Breast epithelium (tissue), 3 donors: ENCODE data around the gene MTHFR.

Experiments used
- POLR2A ChIP-seq: fragments of 450-650 bp; IDR thresholded peaks from one replicate; pipeline ENCODE4 v1.6.1; 2016; ENCODE audit warnings: antibody characterized with exemption, mild to moderate bottlenecking, moderate library complexity
- POLR2AphosphoS5 ChIP-seq, 3 donors: sonication (generic); formaldehyde crosslinking; IDR thresholded peaks; one replicate each; pipeline ENCODE4 v1.6.1; 2017; ENCODE audit warnings: antibody characterized with exemption in 3 of 3
- TF ChIP-seq, protein P1 (sequence below), 3 donors: fragments of 450-650 bp; IDR thresholded peaks; one replicate each; pipeline ENCODE4 v1.5.1; 2016 to 2017; ENCODE audit warnings: antibody characterized with exemption in 3 of 3, mild to moderate bottlenecking in 3 of 3, moderate library complexity in 3 of 3

DNA sequence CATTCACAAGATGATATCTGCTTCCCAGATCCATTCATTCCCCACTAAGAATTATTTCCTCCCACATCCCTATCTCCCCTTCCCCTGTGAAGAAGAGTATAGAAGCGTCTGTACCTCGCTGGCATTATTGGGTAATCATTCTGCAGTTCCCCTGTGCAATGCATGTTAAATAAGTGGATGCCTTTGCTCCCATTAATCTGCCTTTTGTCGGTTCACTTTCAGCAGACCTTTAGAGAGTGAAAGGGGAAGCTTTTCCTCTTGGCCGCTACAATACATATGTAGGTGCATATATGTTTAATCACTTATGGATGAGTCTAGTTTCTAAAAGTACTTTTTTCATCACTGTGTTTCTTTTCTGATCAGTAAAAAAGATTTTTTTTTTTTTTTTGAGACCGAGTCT, 7.3 kb upstream of the MTHFR start:
- TF ChIP-seq, protein P1, sequence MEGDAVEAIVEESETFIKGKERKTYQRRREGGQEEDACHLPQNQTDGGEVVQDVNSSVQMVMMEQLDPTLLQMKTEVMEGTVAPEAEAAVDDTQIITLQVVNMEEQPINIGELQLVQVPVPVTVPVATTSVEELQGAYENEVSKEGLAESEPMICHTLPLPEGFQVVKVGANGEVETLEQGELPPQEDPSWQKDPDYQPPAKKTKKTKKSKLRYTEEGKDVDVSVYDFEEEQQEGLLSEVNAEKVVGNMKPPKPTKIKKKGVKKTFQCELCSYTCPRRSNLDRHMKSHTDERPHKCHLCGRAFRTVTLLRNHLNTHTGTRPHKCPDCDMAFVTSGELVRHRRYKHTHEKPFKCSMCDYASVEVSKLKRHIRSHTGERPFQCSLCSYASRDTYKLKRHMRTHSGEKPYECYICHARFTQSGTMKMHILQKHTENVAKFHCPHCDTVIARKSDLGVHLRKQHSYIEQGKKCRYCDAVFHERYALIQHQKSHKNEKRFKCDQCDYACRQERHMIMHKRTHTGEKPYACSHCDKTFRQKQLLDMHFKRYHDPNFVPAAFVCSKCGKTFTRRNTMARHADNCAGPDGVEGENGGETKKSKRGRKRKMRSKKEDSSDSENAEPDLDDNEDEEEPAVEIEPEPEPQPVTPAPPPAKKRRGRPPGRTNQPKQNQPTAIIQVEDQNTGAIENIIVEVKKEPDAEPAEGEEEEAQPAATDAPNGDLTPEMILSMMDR (IDR thresholded peaks at IDR 0.05), result no peak
- TF ChIP-seq POLR2AphosphoS5 (IDR thresholded peaks at IDR 0.05), result no peak
- TF ChIP-seq POLR2A, result no peak
